Astrocyte of the cerebellum (primary cell): ENCODE results near the gene WASF2.
"Not testable (repeated sequence)": the region's sequence is repeated elsewhere in the genome, so short reads cannot be mapped to it uniquely, and the experiment has no call there.

Source experiments
- DNase-seq: peaks from one replicate; pipeline ENCODE4 v3.0.0-alpha.2; 2011; ENCODE audit warnings: low read depth
- H3K4me3 ChIP-seq: 2 replicates; pipeline ENCODE4 v1.5.1; 2011; ENCODE audit warnings: mild to moderate bottlenecking, low read depth, low read length, moderate library complexity
- in situ Hi-C: cut with HindIII; loops from 2 replicates; pipeline ENCODE4 v1.10.0; 2017; ENCODE audit warnings: low sequenced_read_pairs
- TF ChIP-seq, protein P1 (sequence below): IDR thresholded peaks from 2 replicates; pipeline ENCODE4 v1.5.1; 2012; ENCODE audit warnings: low read length, low read depth, moderate library complexity, mild to moderate bottlenecking; ENCODE audit errors: missing control alignments

The WASF2 gene

GRCh38 chr1:27412502-27412901 is 77.5 kb downstream of the WASF2 start:
- in situ Hi-C loops, result loop anchor here (5.0 kb wide), 1 partner anchor 205 kb away; no protein-coding TSS in a partner anchor
- DNase-seq, result no peak
- TF ChIP-seq, protein P1, sequence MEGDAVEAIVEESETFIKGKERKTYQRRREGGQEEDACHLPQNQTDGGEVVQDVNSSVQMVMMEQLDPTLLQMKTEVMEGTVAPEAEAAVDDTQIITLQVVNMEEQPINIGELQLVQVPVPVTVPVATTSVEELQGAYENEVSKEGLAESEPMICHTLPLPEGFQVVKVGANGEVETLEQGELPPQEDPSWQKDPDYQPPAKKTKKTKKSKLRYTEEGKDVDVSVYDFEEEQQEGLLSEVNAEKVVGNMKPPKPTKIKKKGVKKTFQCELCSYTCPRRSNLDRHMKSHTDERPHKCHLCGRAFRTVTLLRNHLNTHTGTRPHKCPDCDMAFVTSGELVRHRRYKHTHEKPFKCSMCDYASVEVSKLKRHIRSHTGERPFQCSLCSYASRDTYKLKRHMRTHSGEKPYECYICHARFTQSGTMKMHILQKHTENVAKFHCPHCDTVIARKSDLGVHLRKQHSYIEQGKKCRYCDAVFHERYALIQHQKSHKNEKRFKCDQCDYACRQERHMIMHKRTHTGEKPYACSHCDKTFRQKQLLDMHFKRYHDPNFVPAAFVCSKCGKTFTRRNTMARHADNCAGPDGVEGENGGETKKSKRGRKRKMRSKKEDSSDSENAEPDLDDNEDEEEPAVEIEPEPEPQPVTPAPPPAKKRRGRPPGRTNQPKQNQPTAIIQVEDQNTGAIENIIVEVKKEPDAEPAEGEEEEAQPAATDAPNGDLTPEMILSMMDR, result no peak
- no peak overlapping the region for H3K4me3 ChIP-seq

- no peak for DNase-seq
- H3K4me3 ChIP-seq, result no peak overlapping the region
- TF ChIP-seq, protein P1, result no peak
- in situ Hi-C loops, result loop anchor here (5.0 kb wide), 1 partner anchor 207 kb away; no protein-coding TSS in a partner anchor
These were observed 79.3 kb downstream of the WASF2 start for GRCh38 chr1:27410709-27411108.

- DNase-seq, result no peak
- TF ChIP-seq, protein P1, result no peak
- no peak overlapping the region for H3K4me3 ChIP-seq
- in situ Hi-C loops, result loop anchor here (5.0 kb wide), 1 partner anchor 208 kb away; no protein-coding TSS in a partner anchor
These were observed 80.3 kb downstream of the WASF2 start for GRCh38 chr1:27409669-27410068.

DNA sequence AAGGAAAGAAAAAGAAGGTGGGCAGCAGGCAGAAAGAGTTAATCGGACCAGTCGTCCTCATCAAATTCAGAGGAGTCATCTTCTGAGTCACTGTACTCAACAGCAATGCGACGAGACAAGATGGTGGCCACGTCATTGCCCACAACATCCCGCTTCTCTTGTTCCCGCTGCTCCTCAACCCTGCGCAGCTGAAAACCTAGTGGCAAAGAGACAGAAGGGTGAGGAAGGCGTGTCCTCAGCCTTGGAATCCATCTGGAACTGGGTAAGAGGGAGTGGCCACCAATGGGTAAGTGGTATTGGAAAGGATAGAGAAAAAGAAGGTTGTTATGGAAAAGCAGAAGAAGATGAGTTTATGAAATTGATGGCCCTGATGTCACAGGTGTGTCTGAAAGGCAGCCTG is 81.8 kb downstream of the WASF2 start:
- H3K4me3 ChIP-seq, result no peak overlapping the region
- TF ChIP-seq, protein P1, result no peak
- in situ Hi-C loops, result no loop called here
- DNase-seq, result no peak

DNA sequence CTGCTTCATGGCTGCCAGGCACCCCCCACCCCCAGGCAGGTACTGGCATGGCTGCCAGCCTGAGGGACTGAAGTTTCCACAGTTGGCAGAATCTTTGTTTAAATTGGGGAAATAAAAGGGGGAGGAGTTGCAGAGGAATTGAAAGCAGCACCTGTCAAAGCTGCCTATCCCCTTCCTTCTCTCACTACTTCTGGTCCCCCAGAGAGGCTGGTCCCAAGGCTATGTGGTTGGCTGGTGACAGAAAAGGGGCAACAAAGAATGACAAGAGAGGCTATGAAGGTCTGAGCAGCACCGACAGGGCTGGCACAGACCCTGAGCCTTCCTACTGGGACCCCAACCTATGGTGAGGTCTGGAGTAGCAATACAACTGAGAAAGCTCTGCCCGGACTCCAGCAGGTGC is 83.2 kb downstream of the WASF2 start:
- not testable (repeated sequence) for DNase-seq

DNA sequence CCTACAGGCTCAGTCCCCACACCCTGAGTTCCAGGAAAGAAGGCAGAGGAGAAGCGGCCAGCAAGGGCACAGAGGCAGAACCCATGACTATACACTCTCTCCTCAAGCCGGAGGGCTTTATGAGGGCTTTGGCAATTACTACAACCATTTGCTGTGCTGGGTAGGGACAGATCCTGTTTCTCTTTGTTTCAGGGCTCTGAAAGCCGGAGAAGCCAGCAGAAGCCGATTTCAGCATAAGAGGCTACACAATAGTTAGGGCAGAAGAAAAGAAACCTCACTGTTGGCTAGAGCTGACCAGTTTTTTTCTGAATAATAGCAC is 83.6 kb downstream of the WASF2 start:
- TF ChIP-seq, protein P1, result no peak
- in situ Hi-C loops, result no loop called here
- DNase-seq, result no peak
- H3K4me3 ChIP-seq, result no peak overlapping the region

More for the DNA sequence above, 83.2 kb downstream of the WASF2 start:
- H3K4me3 ChIP-seq, in situ Hi-C loops: not testable (repeated sequence)

GRCh38 chr1:27405598-27406361 is 84.2 kb downstream of the WASF2 start:
- in situ Hi-C loops, DNase-seq, H3K4me3 ChIP-seq: not testable (repeated sequence)
- TF ChIP-seq, protein P1, result peak; percentile 18
